Panc1 (cell line): ENCODE measurements around the gene YWHAQ. TPM values are rescaled to one million over a fixed set of nuclear protein-coding genes. Genes with fewer than 3 reads are reported as not detected.

Source experiments
- ATAC-seq: fragments of 200-7000 bp; cut with Tn5 transposase; 2 replicates; pipeline ENCODE4 v1.9.1; 2020; ENCODE audit warnings: mild to moderate bottlenecking, moderate library complexity
- BruUV-seq: library from RNA; stranded (reverse); fragments of 400-500 nt; replicated peaks from 2 replicates; lab custom pipeline; 2021; lab: Mats Ljungman, UMichigan
- CTCF ChIA-PET: fragments of 300-600 bp; sonication (Branson Sonifier 250); formaldehyde crosslinking; loops from one replicate; lab custom pipeline; 2022; ENCODE audit warnings: antibody characterized with exemption; lab: Charles Lee
- POLR2A ChIA-PET: fragments of 300-600 bp; sonication (Branson Sonifier 250); formaldehyde crosslinking; loops from one replicate; lab custom pipeline; 2022; ENCODE audit warnings: antibody characterized with exemption; lab: Charles Lee
- DNase-seq: peaks from one replicate; pipeline ENCODE4 v3.0.0-alpha.2; 2010; ENCODE audit warnings: low read depth, low spot score
- H3K27ac ChIP-seq: 2 replicates; pipeline ENCODE4 v1.5.1; 2011; ENCODE audit warnings: mild to moderate bottlenecking, low read length, inconsistent platforms
- H3K27me3 ChIP-seq: fragments of 200-500 bp; sonication (Bioruptor generic); 2 replicates; pipeline ENCODE4 v1.6.0; 2014; ENCODE audit warnings: low read length, inconsistent platforms; ENCODE audit not compliant: control insufficient read depth, insufficient read depth
- H3K36me3 ChIP-seq: fragments of 200-500 bp; sonication (Bioruptor generic); 2 replicates; pipeline ENCODE4 v1.5.1; 2014; ENCODE audit warnings: inconsistent platforms, mild to moderate bottlenecking, low read length, moderate library complexity; ENCODE audit not compliant: control insufficient read depth, insufficient read depth
- H3K4me1 ChIP-seq: 2 replicates; pipeline ENCODE4 v1.5.1; 2011; ENCODE audit warnings: inconsistent platforms, mild to moderate bottlenecking, low read length, moderate library complexity; ENCODE audit not compliant: control insufficient read depth, insufficient read depth
- H3K4me3 ChIP-seq, 2 experiments: 2 replicates each; pipeline ENCODE4 v1.5.1; 2011 to 2012; ENCODE audit warnings: low read depth in 2 of 2, low read length in 2 of 2, mild to moderate bottlenecking in 2 of 2, inconsistent platforms in 1 of 2, moderate library complexity in 1 of 2
- H3K9me3 ChIP-seq: fragments of 200-500 bp; sonication (Bioruptor generic); 2 replicates; pipeline ENCODE4 v1.5.1; 2014; ENCODE audit warnings: low read depth, mild to moderate bottlenecking, inconsistent platforms, low read length, moderate library complexity; ENCODE audit not compliant: control insufficient read depth, insufficient read depth
- POLR2AphosphoS5 ChIP-seq: IDR thresholded peaks from 2 replicates; pipeline ENCODE4 v1.6.1; 2012; ENCODE audit warnings: mild to moderate bottlenecking, low read depth, low read length, moderate library complexity
- SIN3A ChIP-seq: IDR thresholded peaks from 2 replicates; pipeline ENCODE4 v1.6.1; 2012; ENCODE audit warnings: low read depth, mild to moderate bottlenecking, low read length, moderate library complexity, borderline replicate concordance; ENCODE audit not compliant: insufficient read depth
- TCF7L2 ChIP-seq: IDR thresholded peaks from 2 replicates; pipeline ENCODE4 v1.6.1; 2011; ENCODE audit warnings: mild to moderate bottlenecking, low read depth, low read length, inconsistent platforms
- in situ Hi-C: cut with HindIII; loops from 2 replicates; pipeline ENCODE4 v1.10.0; 2016; ENCODE audit warnings: low sequenced_read_pairs, low pct_unique_long_range_greater_than_20kb
- intact Hi-C: fragments of 100-400 bp; cut with micrococcal nuclease; formaldehyde crosslinking; loops from one replicate; pipeline ENCODE4 v1.10.0; 2022; ENCODE audit not compliant: unreplicated experiment
- total RNA-seq: library from RNA; stranded (reverse); gene quantifications from one replicate; pipeline ENCODE4 v1.2.1, GENCODE V29; 2021; ENCODE audit not compliant: unreplicated experiment
- TF ChIP-seq, protein P1 (sequence below): fragments of 450-650 bp; IDR thresholded peaks from 2 replicates; pipeline ENCODE4 v1.5.1; 2017; ENCODE audit warnings: mild to moderate bottlenecking
- TF ChIP-seq, protein P2 (sequence below), 2 experiments: IDR thresholded peaks; 2 replicates each; pipeline ENCODE4 v1.6.1; 2011 to 2012; ENCODE audit warnings: low read depth in 2 of 2, control low read depth in 1 of 2, low read length in 1 of 2, mild to moderate bottlenecking in 1 of 2, moderate library complexity in 1 of 2; ENCODE audit not compliant: insufficient read depth in 1 of 2

The YWHAQ gene
- total RNA-seq, 1 experiment from 2014 or later: 683 TPM

DNA sequence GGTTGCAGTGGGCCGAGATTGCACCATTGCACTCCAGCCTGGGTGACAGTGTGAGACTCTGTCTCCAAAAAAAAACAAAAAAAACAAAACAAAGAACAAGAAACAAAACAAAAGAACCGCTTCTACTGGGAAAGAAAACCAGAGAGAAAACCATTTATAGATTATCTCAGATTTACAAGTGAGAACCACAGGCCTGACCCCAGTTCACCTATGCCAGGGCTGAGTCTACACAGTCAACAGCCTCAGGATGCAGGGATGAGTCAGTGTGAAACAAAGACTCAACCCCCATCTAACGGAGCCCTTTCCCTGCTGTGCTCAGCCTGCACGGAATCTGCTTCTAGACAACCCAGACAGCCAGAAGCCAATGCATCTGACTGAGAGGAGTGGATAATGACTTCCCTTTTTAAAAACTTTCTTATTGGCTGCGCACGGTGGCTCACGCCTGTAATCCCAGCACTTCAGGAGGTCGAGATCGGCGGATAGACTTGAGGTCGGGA lies 25.5 kb upstream of the YWHAQ start:
- H3K4me1 ChIP-seq: peaks cover 77% of the 10 kb centered on the region
- no peaks in the 10 kb centered on the region for H3K27me3 ChIP-seq
- no peaks in the 10 kb centered on the region for H3K9me3 ChIP-seq
- peak; percentile 94 for TF ChIP-seq POLR2AphosphoS5
- TF ChIP-seq SIN3A: 0 out of 2 replicates have a peak, but pooled peaks have one; percentile 46
- TF ChIP-seq TCF7L2: no peak
- in situ Hi-C loops (no loop called here), intact Hi-C loops (no loop called here)
- no TSS peak for BruUV-seq
- no peaks in the 10 kb centered on the region for H3K36me3 ChIP-seq
- CTCF ChIA-PET: no interaction called here
- H3K4me3 ChIP-seq: peak overlapping the region; percentile 5 to 37; a peak in 3 of 4 replicates
- POLR2A ChIA-PET: interaction anchor here (1.5 kb wide), 1 partner anchor 26 kb away, joined by 9 read pairs; the partner anchor contains the start of gene YWHAQ
- ATAC-seq (peak; percentile 91), DNase-seq (peak; percentile 85)
- H3K27ac ChIP-seq: peak overlapping the region; percentile 99

GRCh38 chr2:9655441-9656269 lies 24.9 kb upstream of the YWHAQ start:
- no peak for DNase-seq
- intact Hi-C loops: no loop called here

DNA sequence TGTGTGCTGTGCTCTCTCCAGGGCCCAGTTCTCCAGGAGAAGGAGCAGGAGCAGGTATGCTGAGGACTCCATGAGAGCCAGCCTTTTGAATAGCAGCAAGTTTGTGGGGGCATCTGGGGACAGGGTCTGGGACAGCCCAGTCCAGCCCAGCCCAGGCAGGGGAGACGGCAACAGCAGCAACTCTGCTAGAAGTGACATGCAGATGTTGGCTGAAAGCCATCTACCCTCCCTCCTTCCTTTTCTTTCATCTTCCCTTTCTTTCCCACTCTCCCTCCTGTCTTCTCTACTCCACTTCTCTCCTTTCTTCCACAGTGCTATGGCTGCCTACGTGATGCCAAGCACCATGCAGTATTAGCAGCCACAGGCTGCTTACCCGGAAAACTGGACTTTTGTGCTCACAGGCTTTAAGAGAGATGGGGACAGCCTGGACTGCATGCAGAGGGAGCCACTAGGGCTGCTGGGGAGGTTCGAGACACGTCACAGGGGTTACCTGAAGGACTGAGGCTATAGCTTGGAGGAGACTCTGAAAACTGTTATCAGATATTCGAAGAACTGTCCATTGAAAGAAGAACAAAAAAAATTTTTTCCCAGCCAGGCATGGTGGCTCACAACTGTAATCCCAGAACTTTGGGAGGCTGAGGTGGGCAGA lies 23.8 kb upstream of the YWHAQ start:
- Histone ChIP-seq H3K4me3 (no peak overlapping the region), H3K27ac (peak overlapping the region; percentile 99), H3K9me3 (no peaks in the 10 kb centered on the region), H3K27me3 (no peaks in the 10 kb centered on the region), H3K4me1 (peaks cover 68% of the 10 kb centered on the region), H3K36me3 (no peaks in the 10 kb centered on the region)
- ChIA-PET POLR2A (no interaction called here), CTCF (interaction anchor here (0.7 kb wide), 1 partner anchor 16 kb away, joined by 4 read pairs; no protein-coding TSS in a partner anchor)
- peak; percentile 7; the same call in 1 of the 2 replicates for ATAC-seq
- in situ Hi-C loops (no loop called here), intact Hi-C loops (no loop called here)
- DNase-seq: no peak
- TF ChIP-seq, protein P1, sequence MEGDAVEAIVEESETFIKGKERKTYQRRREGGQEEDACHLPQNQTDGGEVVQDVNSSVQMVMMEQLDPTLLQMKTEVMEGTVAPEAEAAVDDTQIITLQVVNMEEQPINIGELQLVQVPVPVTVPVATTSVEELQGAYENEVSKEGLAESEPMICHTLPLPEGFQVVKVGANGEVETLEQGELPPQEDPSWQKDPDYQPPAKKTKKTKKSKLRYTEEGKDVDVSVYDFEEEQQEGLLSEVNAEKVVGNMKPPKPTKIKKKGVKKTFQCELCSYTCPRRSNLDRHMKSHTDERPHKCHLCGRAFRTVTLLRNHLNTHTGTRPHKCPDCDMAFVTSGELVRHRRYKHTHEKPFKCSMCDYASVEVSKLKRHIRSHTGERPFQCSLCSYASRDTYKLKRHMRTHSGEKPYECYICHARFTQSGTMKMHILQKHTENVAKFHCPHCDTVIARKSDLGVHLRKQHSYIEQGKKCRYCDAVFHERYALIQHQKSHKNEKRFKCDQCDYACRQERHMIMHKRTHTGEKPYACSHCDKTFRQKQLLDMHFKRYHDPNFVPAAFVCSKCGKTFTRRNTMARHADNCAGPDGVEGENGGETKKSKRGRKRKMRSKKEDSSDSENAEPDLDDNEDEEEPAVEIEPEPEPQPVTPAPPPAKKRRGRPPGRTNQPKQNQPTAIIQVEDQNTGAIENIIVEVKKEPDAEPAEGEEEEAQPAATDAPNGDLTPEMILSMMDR: no peak
- TF ChIP-seq, protein P2, sequence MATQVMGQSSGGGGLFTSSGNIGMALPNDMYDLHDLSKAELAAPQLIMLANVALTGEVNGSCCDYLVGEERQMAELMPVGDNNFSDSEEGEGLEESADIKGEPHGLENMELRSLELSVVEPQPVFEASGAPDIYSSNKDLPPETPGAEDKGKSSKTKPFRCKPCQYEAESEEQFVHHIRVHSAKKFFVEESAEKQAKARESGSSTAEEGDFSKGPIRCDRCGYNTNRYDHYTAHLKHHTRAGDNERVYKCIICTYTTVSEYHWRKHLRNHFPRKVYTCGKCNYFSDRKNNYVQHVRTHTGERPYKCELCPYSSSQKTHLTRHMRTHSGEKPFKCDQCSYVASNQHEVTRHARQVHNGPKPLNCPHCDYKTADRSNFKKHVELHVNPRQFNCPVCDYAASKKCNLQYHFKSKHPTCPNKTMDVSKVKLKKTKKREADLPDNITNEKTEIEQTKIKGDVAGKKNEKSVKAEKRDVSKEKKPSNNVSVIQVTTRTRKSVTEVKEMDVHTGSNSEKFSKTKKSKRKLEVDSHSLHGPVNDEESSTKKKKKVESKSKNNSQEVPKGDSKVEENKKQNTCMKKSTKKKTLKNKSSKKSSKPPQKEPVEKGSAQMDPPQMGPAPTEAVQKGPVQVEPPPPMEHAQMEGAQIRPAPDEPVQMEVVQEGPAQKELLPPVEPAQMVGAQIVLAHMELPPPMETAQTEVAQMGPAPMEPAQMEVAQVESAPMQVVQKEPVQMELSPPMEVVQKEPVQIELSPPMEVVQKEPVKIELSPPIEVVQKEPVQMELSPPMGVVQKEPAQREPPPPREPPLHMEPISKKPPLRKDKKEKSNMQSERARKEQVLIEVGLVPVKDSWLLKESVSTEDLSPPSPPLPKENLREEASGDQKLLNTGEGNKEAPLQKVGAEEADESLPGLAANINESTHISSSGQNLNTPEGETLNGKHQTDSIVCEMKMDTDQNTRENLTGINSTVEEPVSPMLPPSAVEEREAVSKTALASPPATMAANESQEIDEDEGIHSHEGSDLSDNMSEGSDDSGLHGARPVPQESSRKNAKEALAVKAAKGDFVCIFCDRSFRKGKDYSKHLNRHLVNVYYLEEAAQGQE (IDR thresholded peaks at IDR 0.05; ENCODE audit: insufficient read depth in 1 of 2, low read depth in 2 of 2, low read length in 1 of 2): no peak
- no peak for TF ChIP-seq SIN3A
- BruUV-seq: no TSS peak

More at GRCh38 chr2:9655441-9656269, 24.9 kb upstream of the YWHAQ start:
- peak; percentile 66 for ATAC-seq
- Histone ChIP-seq H3K27ac (peak overlapping the region; percentile 99), H3K36me3 (no peaks in the 10 kb centered on the region), H3K27me3 (no peaks in the 10 kb centered on the region), H3K4me1 (peaks cover 70% of the 10 kb centered on the region), H3K9me3 (no peaks in the 10 kb centered on the region), H3K4me3 (peak overlapping the region in 1 of 2 experiments; percentile 37; a peak in 2 of 4 replicates)
- in situ Hi-C loops: no loop called here
- no TSS peak for BruUV-seq
- POLR2A ChIA-PET: interaction anchor here (0.6 to 0.8 kb wide), 2 partner anchors 17 to 18 kb away, joined by 3 read pairs; no protein-coding TSS in a partner anchor
- no peak for TF ChIP-seq TCF7L2
- CTCF ChIA-PET: no interaction called here
